ENCODE measurements around the gene XG. TPM values are rescaled to one million over a fixed set of nuclear protein-coding genes. Genes with fewer than 3 reads are reported as not detected.

XG gene
- total and polyA plus RNA-seq, 2 of the 8 experiments (the other 6 are each of a cell fraction or from before 2014, with no cell fraction given) = 0.33 to 0.78 TPM

DNA sequence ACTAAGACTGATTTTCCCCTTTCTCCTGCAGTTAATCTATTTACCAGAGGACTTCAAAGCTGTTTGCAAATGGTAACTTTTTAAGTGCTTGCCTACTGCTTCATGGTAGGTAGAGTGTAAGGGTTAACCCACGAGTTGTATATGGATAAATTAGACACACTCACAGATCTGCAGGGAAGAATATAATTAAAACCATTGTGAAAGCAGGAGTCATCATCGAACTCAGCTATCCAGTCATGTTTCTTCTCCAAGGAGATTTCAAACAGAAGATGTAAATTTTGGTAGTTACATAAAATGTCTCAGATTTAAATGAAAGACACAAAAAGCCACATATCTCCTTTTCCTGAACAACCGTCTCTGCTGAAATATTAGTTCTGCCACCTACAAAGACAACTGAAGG lies 549 bp upstream of the XG start:
- Histone ChIP-seq H3K56ac (replicated peaks; ENCODE audit: insufficient read length, low read depth, low read length) (no peak overlapping the region), H3K23ac (ENCODE audit: insufficient read length) (no peak overlapping the region), H3K18ac (ENCODE audit: extremely low read depth, low read length) (no peak overlapping the region), H3K4me2 (ENCODE audit: insufficient read depth in 1 of 2, low read depth in 2 of 2, low read length in 2 of 2) (no peak overlapping the region), H3K4me3 (ENCODE audit: extremely low read depth in 1 of 4, insufficient read depth in 2 of 4, low read depth in 3 of 4, low read length in 4 of 4) (no peak overlapping the region), H3K9ac (replicated peaks in 1 of 4; ENCODE audit: extremely low read depth in 1 of 4, low read depth in 3 of 4, low read length in 3 of 4) (no peak overlapping the region), H3K27ac (ENCODE audit: low read depth, low read length) (no peak overlapping the region), H3K79me2 (ENCODE audit: control insufficient read depth in 1 of 2, insufficient read depth in 2 of 2, low read length in 2 of 2) (no peaks in the 10 kb centered on the region), H4K8ac (ENCODE audit: extremely low read depth, insufficient read depth, low read length) (no peak overlapping the region), H4K20me1 (replicated peaks in 1 of 2; ENCODE audit: control insufficient read depth in 1 of 2, insufficient read depth in 2 of 2, low read length in 2 of 2) (no peaks in the 10 kb centered on the region), H3K36me3 (ENCODE audit: control insufficient read depth in 2 of 4, insufficient read depth in 4 of 4, low read length in 3 of 4) (no peaks in the 10 kb centered on the region), H2BK120ac (replicated peaks; ENCODE audit: low read depth, low read length) (no peak overlapping the region), H3K14ac (ENCODE audit: insufficient read length) (no peak overlapping the region), H3K23me2 (ENCODE audit: low read depth, low read length) (peaks cover 2% of the 10 kb centered on the region; the same call in 1 of the 2 replicates), H4K5ac (ENCODE audit: insufficient read length, low read depth, low read length) (no peak overlapping the region), H3K79me1 (ENCODE audit: low read depth, low read length) (no peaks in the 10 kb centered on the region), H2AK5ac (ENCODE audit: low read depth, low read length) (no peak overlapping the region), H3K27me3 (replicated peaks in 1 of 4; ENCODE audit: control insufficient read depth in 3 of 4, extremely low read depth in 1 of 4, insufficient read depth in 3 of 4, low read length in 3 of 4) (no peaks in the 10 kb centered on the region), H2AFZ (ENCODE audit: low read length) (no peak overlapping the region), H2BK5ac (ENCODE audit: low read depth, low read length) (no peak overlapping the region), H2BK12ac (ENCODE audit: low read depth, low read length) (no peak overlapping the region), H4K91ac (replicated peaks; ENCODE audit: insufficient read length, low read length) (no peak overlapping the region), H3K9me3 (ENCODE audit: insufficient read depth in 2 of 2, low read depth in 1 of 2, low read length in 1 of 2) (no peaks in the 10 kb centered on the region; a peak in 1 of 4 replicates), H3K4ac (replicated peaks; ENCODE audit: insufficient read length, low read depth, low read length) (no peak overlapping the region), H2BK15ac (ENCODE audit: low read length) (no peak overlapping the region), H3K4me1 (replicated peaks in 1 of 4; ENCODE audit: control insufficient read depth in 3 of 4, insufficient read depth in 4 of 4, low read length in 3 of 4) (peaks cover 0 to 3% (median 0%) of the 10 kb centered on the region in 4 experiments; a peak in 1 of 7 replicates), H2BK20ac (ENCODE audit: low read length) (no peak overlapping the region)
- no peak for FAIRE-seq
- ChIA-PET POLR2A (ENCODE audit: partially characterized antibody) (no interaction called here), CTCF (ENCODE audit: partially characterized antibody) (no interaction called here)
- TF ChIP-seq SIX5 (IDR thresholded peaks at IDR 0.05; ENCODE audit: low read depth, low read length) = no peak
- TF ChIP-seq, protein P1, sequence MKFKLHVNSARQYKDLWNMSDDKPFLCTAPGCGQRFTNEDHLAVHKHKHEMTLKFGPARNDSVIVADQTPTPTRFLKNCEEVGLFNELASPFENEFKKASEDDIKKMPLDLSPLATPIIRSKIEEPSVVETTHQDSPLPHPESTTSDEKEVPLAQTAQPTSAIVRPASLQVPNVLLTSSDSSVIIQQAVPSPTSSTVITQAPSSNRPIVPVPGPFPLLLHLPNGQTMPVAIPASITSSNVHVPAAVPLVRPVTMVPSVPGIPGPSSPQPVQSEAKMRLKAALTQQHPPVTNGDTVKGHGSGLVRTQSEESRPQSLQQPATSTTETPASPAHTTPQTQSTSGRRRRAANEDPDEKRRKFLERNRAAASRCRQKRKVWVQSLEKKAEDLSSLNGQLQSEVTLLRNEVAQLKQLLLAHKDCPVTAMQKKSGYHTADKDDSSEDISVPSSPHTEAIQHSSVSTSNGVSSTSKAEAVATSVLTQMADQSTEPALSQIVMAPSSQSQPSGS (IDR thresholded peaks at IDR 0.05; ENCODE audit: low read length) = no peak
- WGBS, 2 experiments (ENCODE audit: extremely low coverage in 1 of 2, insufficient coverage in 1 of 2, insufficient read length in 1 of 2, insufficient replicate concordance in 2 of 2, low coverage in 1 of 2, low lambda C conversion rate in 2 of 2, missing lambda C conversion rate in 1 of 2) = 85% methylated on average over 3 of the region's 3 CpGs; no CpG with 5 or more reads in 1 of the 2 experiments
- DNase-seq (ENCODE audit: low read depth in 1 of 2, low spot score in 2 of 2) = no peak
